Measurements from ENCODE around the gene CACNG4. TPM values are rescaled to one million over a fixed set of nuclear protein-coding genes. Genes with fewer than 3 reads are reported as not detected.
A peak's percentile ranks its signal among the peaks of the same experiment; 100 is the strongest.
"Not testable (repeated sequence)": the region's sequence is repeated elsewhere in the genome, so short reads cannot be mapped to it uniquely, and the experiment has no call there.

Gene CACNG4
- polyA plus RNA-seq, 5 donors, result 1.9 to 3.5 (median 2.2) TPM

DNA sequence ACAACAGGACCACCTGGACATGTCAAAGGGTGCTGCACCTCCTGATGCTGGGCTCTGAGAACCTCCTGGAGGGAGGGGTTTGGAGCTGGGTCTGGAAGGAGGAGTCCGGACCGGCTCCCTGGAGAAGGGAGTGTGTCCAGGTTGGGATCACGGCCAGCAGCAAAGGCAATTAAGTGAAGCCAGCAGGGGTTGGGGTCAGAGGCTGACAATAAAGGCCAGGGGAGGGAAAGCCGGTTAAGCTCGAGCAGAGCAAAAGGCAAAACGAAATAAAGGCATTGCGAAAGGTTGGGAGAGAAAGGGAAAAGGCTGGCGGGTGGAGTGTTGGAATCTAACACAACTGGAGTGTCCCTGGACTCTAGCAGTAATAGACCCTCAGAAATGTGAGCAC, 992 bp upstream of the CACNG4 start:
- no peak for DNase-seq

DNA sequence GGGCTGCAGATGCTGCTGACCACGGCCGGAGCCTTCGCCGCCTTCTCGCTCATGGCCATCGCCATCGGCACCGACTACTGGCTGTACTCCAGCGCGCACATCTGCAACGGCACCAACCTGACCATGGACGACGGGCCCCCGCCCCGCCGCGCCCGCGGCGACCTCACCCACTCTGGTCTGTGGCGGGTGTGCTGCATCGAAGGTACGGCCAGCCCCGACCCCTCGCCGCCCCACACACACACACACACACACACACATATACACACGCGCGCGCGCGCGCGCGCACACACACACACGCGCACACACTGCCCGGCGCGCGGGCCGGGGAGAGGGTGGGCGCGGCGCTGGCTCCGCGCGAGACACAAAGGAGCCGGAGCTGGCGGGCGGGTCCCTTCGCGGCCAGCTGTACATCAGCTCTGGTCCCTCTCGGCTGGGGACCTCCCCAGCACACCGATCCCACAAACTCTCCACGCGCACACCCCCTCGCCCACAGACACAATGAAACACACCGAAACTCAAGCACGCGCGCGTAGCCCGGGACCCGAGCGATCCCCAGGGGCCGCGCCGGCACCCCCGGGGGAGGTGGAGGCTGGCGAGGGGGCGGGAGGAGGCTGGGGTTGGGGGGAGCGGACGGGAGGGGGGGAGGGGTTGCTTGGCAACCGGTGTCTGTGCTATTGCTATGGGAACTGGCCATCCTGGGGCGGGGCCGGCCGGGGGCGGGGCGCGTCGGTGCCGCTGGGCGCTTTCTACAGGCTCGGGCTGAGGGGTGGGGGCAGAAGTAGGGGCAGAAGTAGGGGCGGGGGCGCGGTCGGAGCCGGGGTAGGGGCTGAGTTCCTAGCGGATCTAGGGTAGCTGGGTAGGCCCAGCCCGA, 658 bp downstream of the CACNG4 start:
- DNase-seq, result no peak

DNA sequence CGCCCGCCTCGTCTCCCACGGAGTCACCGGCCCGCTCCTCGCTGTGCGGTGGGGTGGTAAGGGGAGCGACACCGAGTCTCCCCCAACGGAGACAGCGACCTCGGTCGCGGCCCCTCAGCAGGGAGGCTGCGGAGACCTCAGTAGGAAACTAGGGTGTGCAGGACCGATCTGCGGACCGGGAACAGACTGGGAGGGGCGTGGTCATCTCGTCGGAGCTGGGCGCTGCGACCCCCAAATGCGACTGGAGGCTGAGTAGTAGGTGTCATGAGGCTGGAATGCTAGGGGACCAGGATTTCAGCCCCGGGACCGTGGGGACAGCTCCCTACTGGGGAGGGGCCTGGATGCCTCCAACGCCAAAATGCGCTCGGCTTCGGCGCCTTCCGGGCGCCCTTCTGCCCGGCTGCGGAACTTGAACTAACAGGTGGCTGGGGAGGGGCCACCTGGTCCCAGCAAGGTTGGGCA, 1.3 kb downstream of the CACNG4 start:
- DNase-seq, result no peak

DNA sequence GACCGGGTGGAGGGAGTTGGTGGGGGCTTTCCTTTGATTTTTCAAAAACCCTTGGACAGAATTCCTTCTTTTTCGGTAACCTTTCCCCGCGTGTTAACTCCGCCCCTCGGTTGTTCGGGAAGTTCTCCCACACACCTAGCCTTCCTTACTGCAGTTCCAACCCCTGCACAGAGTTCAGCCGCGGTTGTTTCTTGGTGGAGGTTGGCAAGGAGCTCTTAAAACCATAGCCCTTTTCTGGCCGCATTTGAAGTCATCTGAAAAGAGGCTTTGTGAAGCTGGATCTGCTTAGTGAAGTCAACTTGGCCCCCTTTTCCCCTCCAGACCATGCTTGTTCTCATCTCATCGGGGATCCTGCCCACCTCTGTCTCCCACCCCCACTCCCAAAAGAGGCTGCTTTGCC, 1.8 kb downstream of the CACNG4 start:
- DNase-seq, result no peak

DNA sequence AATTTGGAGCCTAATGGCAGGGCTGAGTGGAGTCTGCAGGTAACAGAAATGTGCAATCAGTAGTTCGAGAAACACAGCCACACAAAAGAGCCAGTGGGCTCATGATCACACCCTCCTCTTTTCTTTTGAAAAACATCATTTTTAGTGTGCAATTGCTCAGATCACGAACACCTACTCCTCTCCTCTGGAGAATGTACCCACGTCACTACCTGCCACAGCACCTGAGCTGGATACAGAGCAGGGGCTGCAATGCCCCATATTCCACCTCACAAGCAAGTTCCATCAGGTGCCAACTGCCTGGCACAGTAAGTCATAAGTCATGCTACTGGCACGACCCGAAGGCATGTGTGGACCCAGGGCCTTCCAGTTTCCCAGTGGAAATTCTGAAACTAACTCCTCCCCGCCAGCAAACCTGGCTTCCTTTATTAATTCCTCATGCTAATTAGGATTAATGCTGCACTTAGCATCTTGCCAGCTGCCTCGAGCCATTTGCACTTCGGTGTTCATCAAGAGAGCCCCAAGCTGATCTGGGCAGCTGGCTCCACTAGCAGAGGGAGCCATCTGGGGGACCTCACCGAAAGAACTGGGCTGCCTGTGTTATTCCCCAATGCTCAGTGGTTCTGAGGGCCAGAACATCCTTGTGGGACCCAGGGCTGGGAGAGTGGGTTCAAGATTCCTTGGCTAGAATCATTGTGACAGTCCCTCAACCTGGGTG, 2.4 kb downstream of the CACNG4 start:
- no peak for DNase-seq

DNA sequence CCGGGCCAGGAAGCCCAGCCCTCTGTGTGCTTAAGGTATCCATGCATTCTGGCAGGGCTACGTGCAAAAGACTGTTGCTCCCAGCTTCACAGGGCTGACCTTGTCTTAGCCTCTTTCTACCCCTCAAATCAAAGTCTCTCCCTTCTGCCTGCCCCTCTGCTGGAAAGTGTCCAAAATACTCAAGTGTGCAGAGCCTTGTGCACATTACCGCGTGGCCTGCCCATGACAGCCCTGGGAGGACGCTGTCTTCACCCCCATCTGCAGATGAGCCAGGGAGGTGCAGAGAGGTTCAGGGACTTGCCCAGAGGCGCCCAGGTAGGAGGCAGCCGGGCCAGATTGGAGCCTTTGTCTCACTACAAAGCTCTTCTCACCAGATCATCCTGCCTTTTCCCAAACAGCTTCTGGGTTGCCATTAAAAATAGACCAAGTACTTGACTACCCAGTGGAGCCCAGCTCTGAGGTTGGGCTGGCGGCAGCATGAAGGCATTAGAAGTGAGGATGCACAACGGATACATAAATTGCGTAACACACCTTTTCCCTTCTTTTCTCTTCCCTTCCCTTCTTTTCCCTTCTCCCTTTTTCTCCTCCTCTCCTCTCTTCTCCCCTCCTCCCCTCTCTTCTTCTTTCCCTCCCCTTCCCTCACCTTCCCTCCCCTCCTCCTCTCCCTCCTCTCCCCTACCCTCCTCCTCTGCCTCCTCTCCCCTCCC, 3.5 kb downstream of the CACNG4 start:
- no peak for DNase-seq

DNA sequence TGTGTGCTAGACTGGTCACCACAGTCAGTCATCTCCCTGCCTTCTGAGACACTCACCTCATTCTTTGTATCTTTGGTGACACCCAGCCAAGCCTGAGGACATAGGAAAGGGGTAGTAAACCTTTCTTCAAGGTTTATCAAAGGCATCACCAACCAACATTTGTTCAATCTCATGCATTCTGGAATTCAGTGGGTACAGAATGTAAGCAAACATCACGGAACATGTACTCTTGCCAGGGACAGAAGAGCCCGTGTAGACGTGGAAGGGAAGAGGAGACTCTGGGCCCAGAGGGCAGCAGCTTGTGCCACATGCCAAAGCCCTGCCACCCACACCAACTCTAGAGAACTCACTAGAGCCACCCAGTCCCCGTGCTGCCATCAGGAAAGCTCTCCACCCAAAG, 4.4 kb downstream of the CACNG4 start:
- DNase-seq, result no peak

DNA sequence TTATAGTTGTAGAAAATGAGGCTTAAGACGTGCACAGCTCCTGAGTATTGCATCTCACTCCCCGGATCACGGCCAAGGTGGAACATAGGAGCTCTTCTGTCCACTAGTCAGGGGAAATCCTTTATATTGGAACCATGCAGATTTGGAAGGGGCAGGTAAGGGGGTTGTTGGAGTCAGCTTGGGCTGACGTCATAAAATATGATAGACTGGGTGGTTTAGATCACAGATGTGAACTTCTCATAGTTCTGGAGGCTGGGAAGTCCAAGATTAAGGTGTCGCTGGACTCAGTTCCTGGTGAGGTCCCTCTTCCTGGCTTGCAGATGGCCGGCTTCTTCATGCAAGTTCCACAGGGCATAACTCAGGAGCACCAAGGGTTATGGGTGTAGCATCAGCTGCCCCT, 5.6 kb downstream of the CACNG4 start:
- DNase-seq, result no peak

DNA sequence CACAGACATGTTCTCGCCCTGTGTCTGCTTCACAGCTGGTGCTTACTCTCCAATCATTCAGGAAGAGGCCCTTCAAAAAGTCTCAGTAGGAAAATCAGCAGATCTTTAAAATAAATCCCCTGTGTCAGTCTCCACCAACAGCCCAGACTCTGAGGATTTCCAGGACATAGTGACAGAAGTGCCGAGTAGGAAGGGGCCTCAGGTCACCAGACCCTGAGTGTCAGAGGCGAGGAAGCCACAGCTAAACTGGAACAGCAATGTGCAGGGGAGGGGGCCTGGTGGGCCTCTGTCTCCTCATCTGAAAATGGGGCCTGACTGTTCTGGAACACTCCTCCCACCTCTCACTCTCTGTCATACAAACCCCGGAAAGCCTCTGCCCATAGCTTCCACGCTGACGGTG, 6.3 kb downstream of the CACNG4 start:
- DNase-seq, result no peak

DNA sequence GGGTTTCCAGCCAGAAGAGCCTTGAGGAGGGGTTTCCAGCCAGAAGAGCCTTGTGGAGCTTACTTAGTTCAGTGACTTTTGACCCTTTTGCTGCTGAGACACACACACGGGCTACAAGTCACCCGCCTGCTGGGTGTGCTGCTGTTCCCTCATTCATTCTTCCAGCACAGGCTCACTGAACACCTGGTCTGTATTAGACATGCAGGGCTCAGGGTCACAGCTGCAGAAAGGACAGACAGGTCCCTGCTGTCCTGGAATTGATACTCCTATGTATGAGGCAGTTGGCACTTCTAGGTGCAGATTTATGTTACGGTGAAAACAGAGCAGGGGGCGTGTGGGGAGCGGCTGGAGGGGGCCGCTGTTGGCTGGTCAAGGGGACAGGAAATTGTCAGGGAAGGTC, 6.8 kb downstream of the CACNG4 start:
- DNase-seq, result no peak

DNA sequence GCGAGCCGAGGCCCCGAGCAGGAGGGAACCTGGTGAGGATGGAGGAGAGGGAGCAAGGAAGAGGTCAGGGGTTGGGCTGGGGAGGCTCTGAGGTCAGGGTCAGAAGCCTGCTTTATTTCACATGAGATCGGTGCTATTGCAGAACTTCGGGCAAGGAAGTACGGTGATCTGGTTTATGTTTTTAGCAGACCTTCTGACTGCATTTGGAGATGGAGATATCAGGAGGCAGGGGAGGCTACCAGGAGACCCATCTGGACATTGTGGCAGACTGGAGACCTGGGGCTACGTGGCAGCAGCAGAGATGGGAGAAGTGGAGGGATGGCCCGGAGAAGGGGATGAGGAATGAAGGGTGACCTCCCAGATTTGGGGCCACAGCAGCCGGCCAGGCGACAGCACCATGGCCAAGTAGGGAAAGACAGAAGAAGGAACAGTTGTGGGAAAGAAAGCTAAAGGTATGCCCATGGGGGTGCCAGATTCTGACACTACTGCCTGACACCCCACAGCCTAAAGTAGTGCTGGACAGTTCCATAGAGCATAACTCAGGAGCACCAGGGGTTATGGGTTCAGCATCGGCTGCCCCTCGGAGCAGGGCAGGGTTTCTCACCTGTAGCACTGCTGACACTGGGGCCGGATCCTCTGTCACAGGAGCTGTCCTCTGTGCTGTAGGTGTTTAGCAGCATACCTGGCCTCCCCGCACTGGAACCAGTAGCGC, 7.4 kb downstream of the CACNG4 start:
- no peak for DNase-seq

DNA sequence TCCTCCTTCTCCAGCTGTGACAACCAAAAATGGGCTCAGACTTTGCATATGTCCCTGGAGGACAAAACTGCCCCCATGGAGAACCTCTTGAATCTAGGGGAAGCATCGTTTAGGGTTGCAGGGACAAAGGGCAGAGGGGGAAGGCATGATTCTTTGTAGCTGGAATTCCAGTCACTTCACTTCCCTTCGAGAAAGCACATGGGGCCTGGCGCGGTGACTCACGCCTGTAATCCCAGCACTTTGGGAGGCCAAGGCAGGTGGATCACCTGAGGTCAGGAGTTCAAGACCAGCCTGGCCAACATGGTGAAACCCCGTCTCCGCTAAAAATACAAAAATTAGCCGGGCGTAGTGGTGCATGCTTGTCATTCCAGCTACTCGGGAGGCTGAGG, 7.9 kb downstream of the CACNG4 start:
- not testable (repeated sequence) for DNase-seq

DNA sequence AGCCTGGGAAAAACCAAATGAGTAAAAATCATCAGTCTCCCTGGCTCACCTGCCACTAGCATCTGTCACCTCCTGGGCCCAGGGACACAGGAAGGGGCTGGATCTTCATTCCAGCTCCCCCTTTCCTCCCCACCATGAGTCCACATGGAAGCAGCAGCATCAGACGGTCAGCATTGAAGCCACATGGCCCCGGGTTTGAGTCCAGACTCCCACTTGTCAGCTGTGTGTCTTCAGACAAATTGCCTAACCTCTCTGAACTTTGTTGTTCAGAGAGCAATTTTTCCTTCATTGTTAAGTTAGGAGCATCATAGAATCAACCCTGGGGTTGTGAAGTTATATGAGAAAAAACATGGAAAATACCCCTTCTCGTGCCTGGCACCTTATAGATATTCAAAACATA, 10.7 kb downstream of the CACNG4 start:
- DNase-seq, result no peak

DNA sequence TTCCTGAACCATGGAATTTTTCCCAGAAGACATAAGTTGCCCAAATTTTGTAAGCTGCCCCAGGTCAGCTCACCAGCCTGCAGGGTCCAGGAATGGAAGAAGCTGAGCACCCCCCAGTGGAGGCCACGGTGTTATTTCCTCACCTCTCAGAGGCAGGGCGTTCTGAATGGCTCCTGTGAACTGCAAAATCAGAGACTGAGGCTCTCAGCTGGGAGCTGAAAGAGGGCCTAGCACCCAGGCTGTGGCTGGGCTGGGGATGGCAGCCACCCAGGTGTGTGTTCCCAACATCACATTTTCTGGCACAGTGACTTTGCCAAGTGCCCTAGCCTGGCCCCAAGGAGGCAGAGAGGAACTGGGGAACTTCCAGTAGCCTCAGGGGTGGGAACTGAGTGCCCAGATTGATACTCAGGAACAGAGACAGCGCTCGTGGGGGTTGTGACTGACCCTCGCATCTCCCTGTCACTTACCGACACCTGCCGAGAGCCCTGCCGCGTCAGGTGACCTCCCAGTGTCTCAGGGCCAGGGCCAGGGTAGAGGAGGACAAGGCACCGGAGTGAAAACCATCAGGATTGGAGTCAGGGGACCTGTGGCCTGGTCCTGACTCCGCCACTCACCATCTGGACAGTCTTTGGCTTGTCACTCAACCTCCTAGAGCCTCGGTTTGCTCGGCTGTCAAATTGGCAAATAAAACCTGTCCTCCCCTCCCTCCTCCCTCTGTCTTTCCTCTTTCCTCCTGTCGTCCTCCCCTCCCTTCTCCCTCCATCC, 11.3 kb downstream of the CACNG4 start:
- no peak for DNase-seq

DNA sequence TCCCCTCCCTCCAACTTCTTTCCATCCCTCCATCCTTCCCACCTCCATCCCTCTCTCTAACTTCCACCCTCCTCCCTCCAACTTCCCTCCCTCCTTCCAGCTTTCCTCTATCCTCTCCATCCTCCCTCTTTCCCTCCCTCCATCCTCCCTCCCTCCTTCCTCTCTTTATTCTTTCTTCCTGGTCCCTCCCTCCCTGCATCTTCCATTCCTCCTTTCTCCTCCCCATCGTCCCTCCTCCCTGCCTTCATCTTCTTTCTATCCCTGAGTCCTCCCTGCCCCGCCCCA, 11.8 kb downstream of the CACNG4 start:
- DNase-seq, result no peak

DNA sequence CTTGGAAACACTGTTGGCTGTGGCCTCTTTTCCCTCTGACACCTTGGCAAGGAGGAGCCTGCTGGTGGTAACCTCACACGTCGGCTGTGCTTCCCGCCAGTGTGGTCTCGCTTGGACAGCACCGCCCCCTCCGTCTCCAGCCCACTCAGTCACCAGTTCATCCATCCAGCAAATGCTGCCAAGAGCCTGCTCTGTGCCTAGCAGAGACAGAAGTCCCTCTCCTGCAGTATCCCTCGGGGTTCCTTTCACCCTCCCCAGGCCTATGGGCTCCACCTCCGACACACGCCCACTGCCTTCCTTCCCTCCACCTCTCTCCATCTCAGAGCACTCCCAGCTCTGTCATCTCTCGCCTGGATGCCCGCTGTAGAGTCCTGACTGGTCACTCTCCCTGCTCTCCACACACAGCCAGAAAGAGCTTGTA, 12.3 kb downstream of the CACNG4 start:
- DNase-seq, result no peak

DNA sequence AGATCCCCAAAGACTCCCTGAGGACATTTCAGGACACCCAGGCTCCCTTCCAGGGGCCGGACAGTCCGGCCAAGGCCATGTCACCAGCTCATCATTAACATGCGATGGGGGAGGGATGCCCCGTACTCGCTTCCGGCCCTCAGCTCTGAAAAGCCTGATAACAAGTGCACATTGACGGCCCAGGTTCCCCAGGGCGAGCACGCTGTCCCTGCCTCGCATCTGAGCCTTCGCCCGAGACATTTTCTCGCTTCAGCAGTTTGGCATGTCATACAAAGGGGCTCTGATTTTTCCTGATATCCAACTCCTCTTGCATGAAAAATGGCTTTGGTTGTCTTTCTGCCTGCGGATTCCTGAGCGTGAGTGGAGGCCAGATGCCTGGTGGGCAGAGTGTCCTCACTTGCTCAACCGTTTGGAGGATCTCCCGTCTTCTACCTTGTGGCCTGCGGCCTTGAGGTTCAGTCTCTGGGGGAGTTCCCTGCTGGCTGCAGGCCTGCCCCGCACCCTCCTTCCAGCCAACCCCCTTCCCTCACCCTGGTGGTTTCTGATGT, 14.1 kb downstream of the CACNG4 start:
- peak in 1 of 2 donors; percentile 42 for DNase-seq

DNA sequence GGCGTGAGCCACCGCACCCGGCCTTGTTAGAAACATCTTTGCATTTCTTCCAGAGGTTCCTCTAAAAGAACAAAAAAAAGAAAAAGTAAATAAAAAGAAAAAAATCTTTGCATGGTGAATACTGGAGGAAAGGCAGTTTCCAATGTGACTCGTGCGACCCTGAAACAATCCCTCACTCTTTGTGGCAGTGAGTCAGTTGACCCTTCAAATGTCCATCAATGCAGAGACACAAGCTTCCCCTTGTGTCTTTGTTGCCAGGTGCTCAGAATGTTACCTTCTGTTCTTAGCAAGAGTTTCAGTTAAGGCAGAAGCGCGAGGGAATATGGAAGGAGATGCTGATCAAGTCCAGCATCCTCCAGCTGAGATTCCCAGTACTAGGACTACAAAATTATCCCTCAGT, 16.4 kb downstream of the CACNG4 start:
- no peak for DNase-seq

DNA sequence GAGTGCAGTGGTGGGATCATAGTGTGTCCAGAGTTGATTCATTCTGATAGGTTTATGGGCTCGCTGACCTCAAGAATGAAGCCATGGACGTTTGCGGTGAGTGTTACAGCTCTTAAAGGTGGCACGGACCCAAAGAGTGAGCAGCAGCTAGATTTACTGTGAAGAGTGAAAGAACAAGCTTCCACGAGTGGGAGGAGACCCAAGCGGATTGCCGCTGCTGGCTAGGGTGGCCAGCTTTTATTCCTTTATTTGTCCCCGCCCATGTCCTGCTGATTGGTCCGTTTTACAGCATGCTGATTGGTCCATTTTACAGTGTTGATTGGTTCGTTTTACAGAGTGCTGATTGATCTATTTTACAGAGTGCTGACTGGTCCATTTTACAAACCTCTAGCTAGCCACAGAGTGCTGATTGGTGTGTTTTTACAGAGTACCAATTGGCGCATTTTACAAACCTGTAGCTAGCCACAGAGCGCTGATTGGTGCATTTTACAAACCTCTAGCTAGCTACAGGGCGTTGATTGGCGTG, 17.5 kb downstream of the CACNG4 start:
- no peak for DNase-seq

DNA sequence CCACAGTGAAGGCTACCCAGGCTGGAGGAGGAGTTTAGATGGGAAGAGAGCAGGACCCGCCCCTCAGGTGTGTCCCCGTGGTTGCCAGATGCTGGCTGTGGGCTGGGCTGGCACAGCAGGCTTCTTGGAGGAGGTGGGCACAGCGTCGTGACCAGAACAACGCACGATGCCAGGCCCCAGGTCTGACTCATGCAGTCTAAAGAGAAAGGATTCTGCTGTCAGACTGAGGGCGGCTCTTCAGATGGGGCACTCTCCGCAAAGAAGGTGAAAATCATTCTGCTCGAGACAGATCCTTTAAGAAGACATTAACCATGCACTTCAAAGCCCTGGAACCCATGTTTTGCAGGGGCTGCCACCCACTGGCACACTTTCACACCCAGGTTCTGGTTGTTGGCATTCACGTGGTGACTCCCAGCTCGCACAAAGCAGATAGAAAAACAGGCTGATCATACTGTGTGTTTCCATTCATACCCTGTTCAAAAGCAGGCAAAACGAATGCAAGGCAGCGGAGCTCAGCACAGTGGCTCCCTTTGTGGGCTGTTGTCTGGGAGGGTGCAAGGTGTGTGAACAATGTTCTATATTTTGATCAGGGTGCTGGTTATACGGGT, 19.0 kb downstream of the CACNG4 start:
- DNase-seq, result no peak

Measured in right lung (tissue), 5 donors.